ENCODE data around the gene CFAP46.

- no peak for TF ChIP-seq ZFP3 (CRISPR knock-in tag; IDR thresholded peaks at IDR 0.05)
- no peak for TF ChIP-seq PATZ1 (CRISPR knock-in tag; IDR thresholded peaks at IDR 0.05; ENCODE audit: borderline replicate concordance)
- TF ChIP-seq ESRRG (CRISPR knock-in tag; IDR thresholded peaks at IDR 0.05): no peak
- TF ChIP-seq OSR1 (CRISPR knock-in tag; IDR thresholded peaks at IDR 0.05): no peak
- no peak for TF ChIP-seq ZFP30 (CRISPR knock-in tag; IDR thresholded peaks at IDR 0.05)
- TF ChIP-seq SNAI2 (CRISPR knock-in tag; IDR thresholded peaks at IDR 0.05): no peak
- no peak for TF ChIP-seq GLIS3 (CRISPR knock-in tag; IDR thresholded peaks at IDR 0.05)
- no peak for TF ChIP-seq ZNF565 (CRISPR knock-in tag; conservative IDR thresholded peaks at IDR 0.05; ENCODE audit: low read depth)
- TF ChIP-seq CSRNP3 (CRISPR knock-in tag; IDR thresholded peaks at IDR 0.05): no peak
Measured at GRCh38 chr10:132929480-132929879, 12.9 kb downstream of the CFAP46 start.

All from SK-N-SH treated with all-trans-retinoic acid at 6 μM for 48 hours (cell line).